HG03095 (cell line): ENCODE results near the gene IKZF3.
"Not testable (repeated sequence)": the region's sequence is repeated elsewhere in the genome, so short reads cannot be mapped to it uniquely, and the experiment has no call there.

Source experiments
- ATAC-seq: cut with Tn5 transposase; IDR thresholded peaks from one replicate; pipeline ENCODE4 v1.9.1; 2021; ENCODE audit warnings: moderate library complexity; ENCODE audit not compliant: unreplicated experiment

The IKZF3 gene

DNA sequence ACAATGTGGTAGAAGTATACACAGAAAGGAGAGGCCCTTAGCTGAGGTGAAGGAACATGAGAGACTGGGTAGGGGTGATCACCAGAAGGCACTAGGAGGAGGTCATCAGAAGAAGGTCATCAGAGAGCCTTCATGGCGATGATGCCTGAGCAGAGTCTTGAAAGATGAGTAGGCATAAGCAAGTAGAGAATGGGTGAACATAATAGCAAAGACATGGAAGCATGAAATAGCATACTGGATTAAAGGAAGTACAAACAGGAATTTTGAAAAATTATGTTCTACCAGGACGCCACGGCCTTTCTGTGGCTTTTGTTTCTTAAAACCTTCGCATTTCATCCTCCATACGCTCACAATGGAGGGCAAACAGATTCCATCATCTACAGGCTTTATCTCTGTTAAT lies 2.9 kb downstream of the IKZF3 start:
- ATAC-seq: no peak

DNA sequence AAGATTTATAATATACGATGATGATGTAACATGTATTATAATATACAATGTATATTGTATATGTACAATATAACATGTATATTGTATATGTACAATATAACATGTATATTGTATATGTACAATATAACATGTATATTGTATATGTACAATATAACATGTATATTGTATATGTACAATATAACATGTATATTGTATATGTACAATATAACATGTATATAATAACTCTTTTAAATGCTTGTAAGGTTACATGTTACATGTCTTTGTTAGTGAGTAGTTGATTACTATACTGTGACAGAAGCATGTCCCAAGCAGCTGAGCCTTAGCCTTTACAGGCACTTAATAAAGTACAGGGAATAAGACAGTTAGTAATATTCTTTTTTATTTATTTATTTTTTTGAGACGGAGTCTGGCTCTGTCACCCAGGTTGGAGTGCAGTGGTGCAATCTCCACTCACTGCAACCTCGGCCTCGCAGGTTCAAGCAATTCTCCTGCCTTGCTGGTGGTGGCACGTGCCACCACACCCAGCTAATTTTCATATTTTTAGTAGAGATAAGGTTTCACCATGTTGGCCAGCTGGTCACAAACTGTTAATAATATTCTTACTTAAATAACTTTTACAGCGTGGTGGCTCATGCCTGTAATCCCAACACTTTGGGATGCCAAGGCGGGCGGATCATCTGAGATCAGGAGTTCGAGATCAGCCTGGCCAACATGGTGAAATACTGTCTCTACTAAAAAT lies 8.0 kb downstream of the IKZF3 start:
- ATAC-seq: not testable (repeated sequence)

DNA sequence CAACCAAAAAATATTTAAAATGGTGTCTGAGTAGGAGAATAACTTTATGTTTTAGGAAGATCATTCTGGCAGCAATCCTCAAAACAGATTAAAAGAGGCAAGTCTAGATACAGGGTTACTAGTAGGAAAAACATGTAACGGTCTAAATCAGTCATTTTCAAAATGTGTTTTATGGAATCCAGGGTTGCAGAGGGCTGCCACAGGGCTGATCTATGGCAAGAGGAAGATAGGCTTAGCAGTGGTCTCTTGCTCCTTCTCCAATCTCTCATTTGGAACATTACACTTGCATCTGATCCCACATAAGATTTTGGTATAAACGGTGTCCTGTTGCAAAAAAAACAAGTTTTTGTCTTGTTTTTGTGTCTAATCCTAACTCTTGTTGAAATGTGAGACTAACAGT lies 9.2 kb downstream of the IKZF3 start:
- no peak for ATAC-seq

DNA sequence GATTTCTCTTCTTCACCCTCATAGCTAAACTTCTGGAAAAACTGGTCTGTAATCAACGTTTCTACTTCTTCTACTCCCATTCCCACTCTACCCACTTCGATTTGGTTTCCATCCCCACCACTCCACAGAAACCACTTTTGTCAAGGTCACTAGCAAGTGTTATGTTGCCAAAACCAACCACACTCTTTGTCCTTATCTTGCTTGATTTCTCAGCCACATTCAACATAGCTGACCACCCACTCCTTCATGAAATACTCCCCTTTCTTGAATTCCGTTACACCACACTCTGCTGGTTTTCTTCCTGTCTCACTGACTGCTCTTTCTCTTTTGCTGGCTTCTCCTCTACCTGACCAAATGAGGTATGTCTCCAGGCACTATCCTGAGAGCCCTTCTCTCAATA lies 11.9 kb downstream of the IKZF3 start:
- no peak for ATAC-seq

DNA sequence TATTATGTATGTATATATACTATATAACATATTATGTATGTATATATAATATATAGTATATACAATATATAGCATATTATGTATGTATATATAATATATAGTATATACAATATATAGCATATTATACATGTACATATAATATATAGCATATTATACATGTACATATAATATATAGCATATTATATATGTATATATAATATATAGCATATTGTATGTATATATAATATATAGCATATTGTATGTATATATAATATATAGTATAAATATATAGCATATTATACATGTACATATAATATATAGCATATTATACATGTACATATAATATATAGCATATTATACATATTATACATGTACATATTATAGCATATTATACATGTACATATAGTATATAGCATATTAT lies 13.9 kb downstream of the IKZF3 start:
- not testable (repeated sequence) for ATAC-seq

DNA sequence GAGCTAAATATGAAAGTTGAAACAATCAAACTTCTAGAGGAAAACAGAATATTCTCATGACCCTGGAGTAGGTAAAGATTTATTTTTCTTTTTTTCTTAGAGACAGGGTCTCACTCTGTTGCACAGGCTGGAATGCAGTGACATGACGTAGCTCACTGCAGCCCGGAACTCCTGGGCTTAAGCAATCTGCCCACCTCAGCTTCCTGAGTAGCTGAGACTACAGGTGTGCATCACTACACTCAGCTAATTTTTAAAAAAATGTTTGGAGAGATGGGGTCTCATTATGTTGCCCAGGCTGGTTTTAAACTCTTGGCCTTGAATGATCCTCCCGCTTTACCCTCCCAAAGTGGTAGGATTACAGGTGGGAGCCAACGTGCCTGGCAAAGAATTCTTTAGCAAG lies 15.5 kb downstream of the IKZF3 start:
- no peak for ATAC-seq

DNA sequence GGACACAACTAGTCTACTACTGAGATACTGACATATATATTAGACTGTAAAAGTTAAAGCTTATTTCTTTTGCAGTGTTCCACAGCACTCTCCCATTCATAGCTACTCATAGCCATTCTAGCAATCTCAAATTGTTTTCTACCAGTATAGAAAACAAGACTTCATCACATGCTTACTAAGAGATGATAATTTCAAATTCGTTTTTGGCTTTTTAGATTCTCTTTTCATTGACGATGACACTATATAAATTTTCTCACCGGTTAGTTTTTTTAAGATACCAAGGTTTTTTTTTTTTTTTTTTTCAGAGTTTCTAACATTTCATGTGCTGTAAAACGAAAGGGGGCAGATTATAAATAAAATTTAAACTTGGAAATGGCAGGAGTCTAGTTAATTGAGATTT lies 17.9 kb downstream of the IKZF3 start:
- no peak for ATAC-seq

DNA sequence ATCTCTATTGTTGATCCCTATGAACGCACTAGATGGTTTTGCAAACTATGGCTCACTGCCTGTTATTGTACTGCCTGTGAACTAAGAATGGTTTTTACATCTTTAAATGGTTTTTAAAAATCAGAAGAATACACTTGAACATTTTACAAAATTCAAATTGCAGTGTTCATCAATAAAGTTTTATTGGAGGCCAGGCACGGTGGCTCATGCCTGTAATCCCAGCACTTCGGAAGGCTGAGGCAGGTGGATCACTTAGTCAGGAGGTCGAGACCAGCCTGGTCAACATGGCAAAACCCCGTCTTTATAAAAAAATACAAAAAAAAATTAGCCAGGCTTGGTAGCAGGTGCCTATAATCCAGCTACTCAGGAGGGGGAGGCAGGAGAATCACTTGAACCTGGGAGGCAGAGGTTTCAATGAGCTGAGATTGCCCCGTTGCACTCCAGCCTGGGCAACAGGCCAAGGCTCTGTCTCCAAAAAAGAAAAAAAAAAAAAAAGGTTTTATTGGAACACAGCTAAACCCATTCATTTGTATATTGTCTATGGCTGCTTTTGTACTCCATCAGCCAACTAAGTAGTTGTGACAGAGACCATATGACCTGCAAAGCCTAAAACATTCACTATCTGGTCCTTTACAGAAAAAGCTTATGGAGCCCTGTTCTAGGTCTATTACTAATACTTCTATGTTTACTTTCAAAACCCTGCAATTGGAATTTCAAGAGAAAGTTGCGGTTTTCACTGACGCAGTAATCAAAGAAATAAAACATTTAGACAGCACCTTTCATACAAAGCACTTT lies 18.9 kb downstream of the IKZF3 start:
- no peak for ATAC-seq

DNA sequence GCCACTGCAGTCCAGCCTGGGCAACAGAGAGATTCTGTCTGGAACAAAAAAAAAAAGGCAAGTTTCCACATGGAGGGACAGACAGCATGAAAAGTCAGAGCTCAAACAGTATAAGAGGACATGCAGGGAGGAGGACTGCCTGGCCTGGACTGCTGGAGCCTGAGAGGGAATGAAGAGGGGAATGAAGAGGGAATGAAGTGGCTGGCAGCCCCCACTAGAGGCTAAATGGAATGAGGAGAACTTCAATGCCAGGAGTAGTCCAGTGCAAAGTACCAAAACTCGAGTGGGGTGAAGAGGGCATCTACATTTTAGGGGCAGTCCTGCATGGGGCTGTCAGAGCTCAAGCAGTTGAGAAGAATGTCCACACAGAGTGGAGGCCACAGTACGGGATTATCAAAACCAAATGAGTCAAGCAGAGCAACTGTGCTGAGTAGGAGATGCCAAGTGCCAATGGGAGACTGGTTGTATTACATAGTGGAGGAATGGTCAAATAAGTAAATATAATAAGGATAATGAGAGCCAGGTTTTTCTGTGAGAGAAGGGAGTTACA lies 22.9 kb downstream of the IKZF3 start:
- ATAC-seq: no peak

DNA sequence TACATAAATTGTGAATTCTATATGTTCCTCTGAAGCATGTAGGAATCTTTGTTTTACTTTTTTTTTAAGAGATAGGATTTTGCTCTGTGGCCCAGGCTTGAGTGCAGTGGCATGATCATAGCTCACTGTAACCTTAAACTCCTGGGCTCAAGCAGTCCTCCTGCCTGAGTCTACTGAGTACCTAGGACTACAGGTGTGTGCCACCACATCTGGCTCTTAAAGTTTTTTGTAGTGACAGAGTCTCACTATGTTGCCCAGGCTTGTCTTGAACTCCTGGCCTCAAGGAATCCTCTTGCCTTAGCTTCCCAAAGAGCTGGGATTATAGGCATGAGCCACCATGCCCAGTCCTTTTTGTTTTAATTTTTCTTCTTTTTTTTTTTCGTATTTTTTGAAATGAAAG lies 25.3 kb downstream of the IKZF3 start:
- ATAC-seq: no peak

DNA sequence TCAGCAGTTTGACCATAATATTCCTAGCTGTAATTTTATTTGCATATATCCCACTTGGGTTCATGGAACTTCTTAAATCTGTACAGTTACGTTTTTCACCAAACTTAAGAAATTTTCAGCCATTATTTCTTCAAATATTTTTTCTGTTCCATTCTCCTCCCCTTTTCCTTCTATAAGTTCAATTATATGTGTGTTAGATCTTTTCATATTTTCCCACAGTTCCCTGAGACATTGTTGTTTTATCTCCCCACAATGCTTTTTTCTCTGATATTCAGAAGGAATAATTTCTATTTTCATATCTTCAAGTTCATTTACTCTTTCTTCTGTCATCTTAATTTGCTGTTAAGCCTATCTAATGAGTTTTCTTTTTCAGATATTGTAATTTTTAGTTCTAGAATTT lies 26.1 kb downstream of the IKZF3 start:
- ATAC-seq: no peak

DNA sequence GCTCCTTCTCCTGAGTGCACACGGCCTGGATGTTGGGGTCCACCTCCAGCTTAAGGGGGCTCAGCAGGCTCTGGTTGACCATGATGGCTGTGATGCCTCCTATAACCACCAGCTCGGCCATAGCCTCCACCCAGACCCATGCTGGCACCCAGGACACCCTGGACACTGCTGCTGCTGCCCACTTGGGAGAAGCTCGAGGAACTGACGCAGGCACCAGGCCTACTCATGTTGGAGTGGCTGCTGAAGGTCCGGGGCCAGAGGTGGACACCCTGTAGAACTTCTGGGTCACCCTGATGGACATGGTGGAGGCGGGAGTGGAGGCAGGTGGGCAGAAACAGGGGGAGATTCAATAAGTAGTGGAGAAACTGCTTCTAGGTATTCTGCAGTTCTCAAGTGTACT lies 28.0 kb downstream of the IKZF3 start:
- no peak for ATAC-seq

DNA sequence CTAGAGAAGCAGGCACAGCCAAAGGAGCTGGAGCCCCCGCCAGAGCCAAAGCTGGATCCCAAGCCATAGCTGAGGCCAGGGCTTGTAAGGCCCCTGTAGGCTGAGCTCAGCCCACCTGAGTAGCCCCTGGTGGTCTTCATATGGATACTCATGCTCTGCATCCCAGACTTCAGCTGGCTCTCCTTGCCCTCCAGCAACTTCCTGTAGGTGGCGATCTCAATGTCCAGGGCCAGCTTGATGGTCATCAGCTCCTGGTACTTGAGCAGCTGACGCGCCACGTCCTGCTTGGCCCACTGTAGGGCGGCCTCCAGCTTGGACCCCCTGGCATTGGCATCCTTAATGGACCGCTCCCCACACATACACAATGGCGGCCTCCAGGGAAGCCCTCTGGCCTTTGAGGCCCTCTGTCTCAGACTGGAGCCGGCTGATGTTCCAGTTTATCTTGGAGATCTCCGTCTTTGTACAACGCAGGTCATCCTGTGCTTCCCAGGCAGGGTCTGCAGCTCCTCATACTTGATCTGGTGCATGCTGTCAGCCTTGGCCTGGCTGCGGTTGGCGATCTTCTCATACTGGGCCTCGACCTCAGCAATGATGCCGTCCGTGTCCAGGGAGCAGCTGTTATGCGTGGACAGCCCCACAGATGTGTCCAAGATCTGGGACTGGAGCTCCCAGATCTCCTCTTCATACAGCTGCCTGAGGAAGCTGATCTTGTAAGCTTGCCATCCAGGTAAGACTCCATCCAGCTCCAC lies 28.9 kb downstream of the IKZF3 start:
- ATAC-seq: no peak

DNA sequence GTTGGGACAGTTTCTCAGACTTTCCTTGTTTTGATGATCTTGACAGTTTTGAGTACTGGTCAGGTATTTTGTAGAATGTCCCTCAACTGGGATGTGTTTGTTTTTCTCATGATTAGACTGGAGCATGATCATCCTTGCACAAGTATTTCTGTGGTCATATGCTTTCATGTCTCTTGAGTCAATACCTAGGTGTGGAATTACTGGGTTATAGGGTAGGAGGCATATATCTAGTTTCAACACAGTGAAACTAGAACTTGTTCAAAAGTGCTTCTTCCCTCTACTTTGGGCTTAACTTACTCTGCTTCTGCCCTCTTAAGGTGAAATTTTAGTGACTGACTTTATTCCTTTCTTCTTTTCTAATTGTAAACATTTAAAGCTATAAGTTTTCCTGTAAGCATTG lies 30.1 kb downstream of the IKZF3 start:
- ATAC-seq: no peak

DNA sequence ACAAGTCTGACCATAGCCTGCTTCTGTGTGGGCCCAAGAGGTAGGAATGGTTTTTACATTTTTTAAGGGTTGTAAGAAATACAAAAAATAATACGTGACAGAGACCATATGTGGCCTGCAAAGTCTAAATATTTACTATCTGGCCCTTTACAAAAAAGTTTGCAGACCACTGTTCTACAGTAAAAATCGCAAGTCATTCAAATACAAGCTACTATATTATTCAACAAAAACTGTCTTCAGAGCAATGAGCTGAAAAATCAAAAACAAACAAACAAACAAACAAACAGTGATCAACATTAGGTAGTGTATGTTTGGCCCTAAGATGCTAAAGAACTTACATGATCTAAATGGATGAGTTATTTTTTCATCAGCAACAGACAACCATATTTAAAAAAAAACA lies 32.5 kb downstream of the IKZF3 start:
- no peak for ATAC-seq

DNA sequence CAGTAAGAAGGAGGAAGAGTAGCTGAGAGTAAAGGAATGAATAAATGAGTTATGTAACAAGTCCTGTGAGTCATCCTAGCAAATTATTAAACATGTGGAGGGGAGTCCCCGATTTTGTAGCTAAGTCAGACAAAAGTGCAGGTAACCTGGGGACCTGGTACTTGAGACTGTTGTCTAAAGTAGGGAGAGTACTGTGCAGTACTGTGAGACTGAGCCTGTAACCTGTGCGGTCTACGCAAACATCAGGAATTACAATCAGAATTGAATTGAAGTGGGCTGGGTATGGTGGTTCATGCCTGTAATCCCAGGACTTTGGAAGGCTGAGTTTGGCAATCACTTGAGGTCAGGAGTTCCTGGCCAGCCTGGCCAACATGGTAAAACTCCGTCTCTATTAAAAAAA lies 35.7 kb downstream of the IKZF3 start:
- ATAC-seq: no peak

DNA sequence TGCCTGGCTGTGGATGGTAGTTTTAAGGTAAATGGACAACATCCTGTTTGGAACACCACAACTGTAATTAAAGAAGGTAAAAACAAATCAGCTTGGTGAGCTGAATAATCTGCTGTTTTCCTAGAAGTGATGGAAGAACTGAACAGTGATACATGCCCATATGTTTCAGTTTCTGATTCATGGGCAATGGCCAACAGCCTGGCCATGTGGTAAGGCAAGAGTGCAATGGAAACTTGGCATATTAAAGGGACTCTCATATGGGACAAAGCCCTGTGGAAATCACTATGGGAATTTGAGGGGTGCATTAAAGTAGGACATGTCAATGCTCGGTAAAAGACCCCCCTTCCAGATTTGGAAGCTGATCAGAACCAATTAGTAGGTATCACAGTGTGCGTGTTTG lies 37.8 kb downstream of the IKZF3 start:
- no peak for ATAC-seq

DNA sequence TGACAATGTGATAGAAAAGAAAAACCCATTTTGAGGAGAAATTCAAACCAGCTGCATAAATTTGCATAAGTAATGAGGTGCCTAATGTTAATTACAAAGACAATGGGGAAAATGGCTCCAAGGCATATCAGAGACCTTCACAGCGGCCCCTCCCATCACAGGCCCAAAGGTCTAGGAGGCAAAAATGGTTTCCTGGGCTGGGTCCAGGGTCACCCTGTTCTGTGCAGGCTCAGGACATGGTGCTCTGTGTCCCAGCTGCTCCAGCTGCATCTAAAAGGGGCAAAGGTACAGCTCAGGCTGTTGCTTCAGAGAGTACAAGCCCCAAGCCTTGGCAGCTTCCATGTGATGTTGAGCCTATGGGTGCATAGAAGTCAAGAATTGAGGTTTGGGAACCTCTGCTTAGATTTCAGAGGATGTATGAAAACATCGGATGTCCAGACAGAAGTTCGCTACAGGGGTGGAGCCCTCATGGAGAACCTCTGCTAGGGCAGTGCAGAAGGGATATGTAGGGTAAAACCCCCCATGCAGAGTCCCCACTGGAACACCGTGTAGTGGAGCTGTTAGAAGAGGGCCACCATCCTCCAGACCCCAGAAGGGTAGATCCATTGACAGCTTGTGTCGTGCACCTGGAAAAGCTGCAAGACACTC lies 40.6 kb downstream of the IKZF3 start:
- ATAC-seq: no peak

DNA sequence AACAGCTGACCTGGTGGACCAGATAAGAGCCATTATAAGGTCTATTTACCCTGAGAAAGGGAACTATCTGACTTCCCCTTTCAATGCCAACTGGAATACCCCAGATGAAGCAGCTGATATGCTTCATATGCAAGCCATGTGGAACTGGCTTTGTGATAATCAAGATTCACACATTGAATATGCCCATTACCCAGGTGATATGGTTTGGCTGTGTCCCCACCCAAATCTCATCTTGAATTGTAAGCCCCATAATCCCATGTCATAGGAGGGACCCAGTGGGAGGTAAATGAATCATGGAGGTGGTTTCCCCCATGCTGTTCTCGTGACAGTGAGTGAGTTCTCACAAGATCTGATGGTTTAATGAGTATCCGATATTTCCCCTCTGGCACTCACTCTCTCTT lies 42.1 kb downstream of the IKZF3 start:
- no peak for ATAC-seq

DNA sequence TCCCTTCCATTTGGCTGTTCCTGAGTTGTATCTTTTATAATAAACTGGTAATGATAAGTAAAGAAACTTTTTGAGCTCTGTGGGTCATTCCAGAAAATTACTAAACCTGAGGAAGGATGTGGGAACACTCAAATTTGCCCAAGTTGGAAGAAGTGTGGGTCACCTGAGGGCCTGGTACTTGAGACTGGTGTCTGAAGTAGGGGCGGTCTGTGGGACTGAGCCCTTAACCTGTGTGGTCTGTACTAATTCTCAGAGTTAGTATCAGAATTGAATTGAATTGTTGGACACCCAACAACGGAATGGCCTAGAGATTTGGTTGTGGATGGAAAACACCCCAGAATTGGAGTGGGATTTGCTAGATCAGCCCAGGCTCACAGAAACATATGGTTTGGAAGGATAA lies 43.1 kb downstream of the IKZF3 start:
- no peak for ATAC-seq

DNA sequence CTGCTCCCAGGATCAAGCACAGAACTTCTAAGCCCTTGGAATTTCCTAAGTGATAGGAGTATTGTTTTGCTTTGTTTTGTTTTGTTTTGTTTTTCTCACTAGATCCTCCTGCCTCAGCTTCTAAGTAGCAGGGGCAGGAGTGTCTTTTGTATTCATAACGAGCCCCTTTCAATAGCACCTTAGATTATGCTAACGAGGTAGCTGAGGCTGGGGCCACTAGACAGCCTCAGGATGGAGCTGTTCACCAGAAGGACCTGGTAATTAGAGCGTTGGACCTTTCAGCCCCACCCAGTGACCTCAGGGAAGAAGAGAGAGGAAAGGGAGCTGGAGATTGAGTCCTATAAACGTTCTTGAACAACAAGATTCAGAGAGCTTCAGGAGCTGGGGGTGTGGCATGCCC lies 43.6 kb downstream of the IKZF3 start:
- no peak for ATAC-seq
